Measurements from ENCODE around the gene ENTR1.
"Not testable (repeated sequence)": the region's sequence is repeated elsewhere in the genome, so short reads cannot be mapped to it uniquely, and the experiment has no call there.

Gene ENTR1

GRCh38 chr9:136438548-136439480, 28.4 kb upstream of the ENTR1 start:
- DNase-seq, result peak; percentile 59

- no peak for DNase-seq
These were observed 27.6 kb upstream of the ENTR1 start for GRCh38 chr9:136437839-136438547.

GRCh38 chr9:136437430-136437829, 27.0 kb upstream of the ENTR1 start:
- no peak for DNase-seq

GRCh38 chr9:136436055-136436634, 25.7 kb upstream of the ENTR1 start:
- no peak for DNase-seq

- DNase-seq, result no peak
These were observed 24.3 kb upstream of the ENTR1 start for GRCh38 chr9:136434580-136435169.

- DNase-seq, result no peak
These were observed 23.6 kb upstream of the ENTR1 start for GRCh38 chr9:136433849-136434579.

- no peak for DNase-seq
These were observed 22.8 kb upstream of the ENTR1 start for GRCh38 chr9:136433043-136433715.

GRCh38 chr9:136432591-136432990, 22.2 kb upstream of the ENTR1 start:
- DNase-seq, result no peak

- no peak for DNase-seq
These were observed 21.5 kb upstream of the ENTR1 start for GRCh38 chr9:136431782-136432350.

GRCh38 chr9:136430588-136431234, 20.3 kb upstream of the ENTR1 start:
- no peak for DNase-seq

- no peak for DNase-seq
These were observed 19.5 kb upstream of the ENTR1 start for GRCh38 chr9:136429683-136430491.

- no peak for DNase-seq
These were observed 18.7 kb upstream of the ENTR1 start for GRCh38 chr9:136429075-136429628.

- DNase-seq, result no peak
These were observed 16.4 kb upstream of the ENTR1 start for GRCh38 chr9:136426787-136427186.

GRCh38 chr9:136425367-136425766, 15.0 kb upstream of the ENTR1 start:
- DNase-seq, result not testable (repeated sequence)

- DNase-seq, result no peak
These were observed 14.4 kb upstream of the ENTR1 start for GRCh38 chr9:136424750-136425362.

- DNase-seq, result no peak
These were observed 13.2 kb upstream of the ENTR1 start for GRCh38 chr9:136423432-136424146.

- DNase-seq, result no peak
These were observed 12.5 kb upstream of the ENTR1 start for GRCh38 chr9:136422876-136423275.

- DNase-seq, result no peak
These were observed 11.4 kb upstream of the ENTR1 start for GRCh38 chr9:136421791-136422190.

- DNase-seq, result no peak
These were observed 8.6 kb upstream of the ENTR1 start for GRCh38 chr9:136419092-136419420.

Measured in stimulated activated CD4-positive, alpha-beta T cell treated with anti-CD3 and anti-CD28 coated beads, Interleukin-12 subunit alpha, Interleukin-12 subunit beta, amount 100 ng/mL, for 4 hours (primary cell).